ENCODE measurements around the gene CLIC4.

CLIC4 gene

DNA sequence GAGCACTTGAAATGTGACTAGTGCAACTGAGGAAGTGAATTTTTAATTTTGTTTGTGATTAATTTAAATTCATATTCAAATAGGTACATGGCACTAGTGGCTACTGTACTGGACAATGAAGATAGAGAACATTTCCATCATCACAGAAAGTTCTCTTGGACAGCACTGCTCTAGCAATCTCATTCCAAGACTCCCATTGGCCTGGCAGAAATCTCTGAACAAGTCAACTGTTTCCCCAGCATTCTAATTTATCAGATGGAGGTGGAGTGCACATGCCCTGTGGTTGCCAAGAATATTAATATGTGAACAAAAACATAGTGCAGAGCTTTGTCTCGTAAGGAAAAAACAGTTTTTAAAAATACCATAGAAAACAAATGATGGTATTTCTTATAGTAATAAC is 81.3 kb downstream of the CLIC4 start:
- Histone ChIP-seq H3K4me3 (IDR thresholded peaks at IDR 0.05; ENCODE audit: insufficient read depth, low read depth, low read length) (no peak overlapping the region), H3K4me1 (ENCODE audit: low read depth, poor library complexity, severe bottlenecking) (peaks cover 55% of the 10 kb centered on the region), H3K27me3 (ENCODE audit: insufficient read depth, low read depth) (no peaks in the 10 kb centered on the region), H3K27ac (no peak overlapping the region), H3K79me2 (ENCODE audit: insufficient read depth, low read depth) (peaks cover 72% of the 10 kb centered on the region; the same call in 1 of the 2 replicates), H3K9ac (no peak overlapping the region), H2AFZ (ENCODE audit: low read depth) (no peak overlapping the region), H3K4me2 (no peak overlapping the region), H3K36me3 (ENCODE audit: insufficient read depth) (no peaks in the 10 kb centered on the region), H4K20me1 (ENCODE audit: insufficient read depth) (no peaks in the 10 kb centered on the region; the same call in 1 of the 2 replicates)
- no peak for TF ChIP-seq CTCF (conservative IDR thresholded peaks at IDR 0.05; ENCODE audit: low read depth, low read length)

DNA sequence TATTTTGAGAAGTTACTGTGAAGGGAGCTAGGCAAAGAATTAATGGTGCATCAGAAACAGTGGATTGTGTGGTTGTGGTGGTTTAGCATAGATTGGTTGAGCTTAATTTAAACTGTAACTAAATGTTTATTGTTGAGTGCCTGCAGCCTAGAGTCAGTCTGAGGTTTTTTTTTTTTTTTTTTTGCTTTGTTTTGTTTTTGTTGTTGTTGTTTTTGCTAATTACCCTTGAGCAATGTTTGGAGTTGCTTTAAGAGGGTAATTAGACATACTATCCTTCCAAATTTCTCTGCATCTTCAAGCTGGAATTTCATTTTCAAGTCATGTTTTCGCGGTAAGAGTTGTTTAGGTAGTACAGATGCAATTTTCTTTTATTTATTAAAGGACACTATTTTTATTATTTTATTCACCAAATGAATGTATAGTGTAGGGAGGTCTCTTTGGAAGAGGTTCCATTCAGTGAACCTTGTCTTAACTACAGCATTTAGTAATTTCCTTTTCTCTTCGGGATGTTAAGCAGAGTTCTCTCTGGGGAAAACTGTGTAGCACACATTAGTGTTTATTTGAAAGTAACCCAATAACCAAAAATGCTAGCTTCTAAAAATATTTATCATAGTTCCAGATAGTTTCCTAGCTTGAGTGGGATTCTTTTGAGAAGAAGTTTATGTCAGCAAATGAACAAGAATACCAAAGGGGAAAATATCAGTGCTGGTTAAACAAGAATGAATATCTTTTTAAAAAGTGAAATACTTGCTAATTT is 82.3 kb downstream of the CLIC4 start:
- no peak overlapping the region for H3K27ac ChIP-seq
- no peak overlapping the region for H2AFZ ChIP-seq (ENCODE audit: low read depth)
- H3K27me3 ChIP-seq (ENCODE audit: insufficient read depth, low read depth) = no peaks in the 10 kb centered on the region
- no peaks in the 10 kb centered on the region for H3K36me3 ChIP-seq (ENCODE audit: insufficient read depth)
- no peak for TF ChIP-seq CTCF (conservative IDR thresholded peaks at IDR 0.05; ENCODE audit: low read depth, low read length)
- H3K4me2 ChIP-seq = no peak overlapping the region
- no peak overlapping the region for H3K9ac ChIP-seq
- no peak overlapping the region for H3K4me3 ChIP-seq (IDR thresholded peaks at IDR 0.05; ENCODE audit: insufficient read depth, low read depth, low read length)
- peaks cover 60% of the 10 kb centered on the region for H3K4me1 ChIP-seq (ENCODE audit: low read depth, poor library complexity, severe bottlenecking)
- H4K20me1 ChIP-seq (ENCODE audit: insufficient read depth) = no peaks in the 10 kb centered on the region; the same call in 1 of the 2 replicates
- H3K79me2 ChIP-seq (ENCODE audit: insufficient read depth, low read depth) = peaks cover 66% of the 10 kb centered on the region; the same call in 1 of the 2 replicates

DNA sequence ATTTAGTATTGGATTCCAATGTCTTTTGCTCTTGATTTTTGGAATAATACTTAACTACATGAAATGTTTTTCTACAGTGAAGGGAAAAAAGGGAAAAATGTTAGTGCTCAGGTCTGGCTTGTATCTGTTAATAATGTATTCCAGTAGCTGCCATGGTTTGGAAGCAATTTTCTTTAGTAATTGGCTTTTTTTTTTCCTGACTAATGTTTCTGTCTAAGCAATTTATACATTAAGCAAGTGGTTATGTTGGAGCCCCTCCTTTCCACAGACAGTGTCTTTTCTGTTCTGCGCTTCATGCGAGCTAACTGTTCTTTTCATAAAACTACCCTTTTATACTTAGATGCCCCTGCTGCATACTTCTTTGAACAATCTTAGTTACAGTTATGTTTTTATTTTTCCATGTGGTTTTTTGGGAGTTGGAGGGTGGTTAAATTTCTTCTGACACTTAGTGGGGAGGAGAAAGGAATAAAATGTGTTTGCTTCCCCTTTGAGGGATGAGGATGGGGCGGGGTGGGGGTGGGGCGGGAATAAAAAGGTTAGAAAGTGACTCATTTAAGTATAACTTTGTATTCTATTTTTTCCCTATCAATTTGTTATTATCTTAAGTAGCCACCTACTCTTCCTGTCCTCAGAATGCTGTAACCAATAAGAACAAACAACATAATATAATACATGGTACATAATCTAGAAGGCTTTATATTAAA is 83.1 kb downstream of the CLIC4 start:
- Histone ChIP-seq H4K20me1 (ENCODE audit: insufficient read depth) (no peaks in the 10 kb centered on the region; the same call in 1 of the 2 replicates), H3K27me3 (ENCODE audit: insufficient read depth, low read depth) (no peaks in the 10 kb centered on the region), H3K9ac (no peak overlapping the region), H3K4me1 (ENCODE audit: low read depth, poor library complexity, severe bottlenecking) (peaks cover 60% of the 10 kb centered on the region), H2AFZ (ENCODE audit: low read depth) (no peak overlapping the region), H3K36me3 (ENCODE audit: insufficient read depth) (no peaks in the 10 kb centered on the region), H3K27ac (no peak overlapping the region), H3K4me2 (no peak overlapping the region), H3K79me2 (ENCODE audit: insufficient read depth, low read depth) (peaks cover 58% of the 10 kb centered on the region; the same call in 1 of the 2 replicates), H3K4me3 (IDR thresholded peaks at IDR 0.05; ENCODE audit: insufficient read depth, low read depth, low read length) (no peak overlapping the region)
- no peak for TF ChIP-seq CTCF (conservative IDR thresholded peaks at IDR 0.05; ENCODE audit: low read depth, low read length)

DNA sequence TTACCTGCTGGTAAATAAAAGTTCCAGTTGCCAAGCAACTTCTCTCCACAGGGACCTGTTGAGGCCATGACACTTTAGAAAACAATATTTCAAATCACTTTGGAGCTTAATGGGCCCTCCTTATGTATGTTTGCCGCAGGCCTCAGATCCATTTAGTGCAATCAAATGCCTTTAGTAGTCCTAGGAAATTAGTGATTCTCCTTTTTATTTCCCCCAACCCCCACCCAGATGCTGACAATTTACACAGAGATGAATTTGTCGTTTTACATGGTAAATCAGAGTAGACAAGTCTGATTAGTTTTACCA is 83.6 kb downstream of the CLIC4 start:
- H3K9ac ChIP-seq = no peak overlapping the region
- H4K20me1 ChIP-seq (ENCODE audit: insufficient read depth) = no peaks in the 10 kb centered on the region; the same call in 1 of the 2 replicates
- no peak for TF ChIP-seq CTCF (conservative IDR thresholded peaks at IDR 0.05; ENCODE audit: low read depth, low read length)
- H3K27ac ChIP-seq = no peak overlapping the region
- H2AFZ ChIP-seq (ENCODE audit: low read depth) = no peak overlapping the region
- H3K79me2 ChIP-seq (ENCODE audit: insufficient read depth, low read depth) = peaks cover 55% of the 10 kb centered on the region; the same call in 1 of the 2 replicates
- H3K4me2 ChIP-seq = no peak overlapping the region; the same call in 1 of the 2 replicates
- no peaks in the 10 kb centered on the region for H3K36me3 ChIP-seq (ENCODE audit: insufficient read depth)
- H3K4me1 ChIP-seq (ENCODE audit: low read depth, poor library complexity, severe bottlenecking) = peaks cover 60% of the 10 kb centered on the region
- no peak overlapping the region for H3K4me3 ChIP-seq (IDR thresholded peaks at IDR 0.05; ENCODE audit: insufficient read depth, low read depth, low read length)
- no peaks in the 10 kb centered on the region for H3K27me3 ChIP-seq (ENCODE audit: insufficient read depth, low read depth)
